H1 (cell line): Measurements from ENCODE around the gene ANO6. TPM values are rescaled to one million over a fixed set of nuclear protein-coding genes. Genes with fewer than 3 reads are reported as not detected.

ENCODE experiments used
- CTCF ChIA-PET: fragments of 300-600 bp; sonication (Branson Sonifier 250); formaldehyde crosslinking; loops from one replicate; lab custom pipeline; 2021; ENCODE audit not compliant: partially characterized antibody; lab: Charles Lee
- POLR2A ChIA-PET: fragments of 300-600 bp; sonication (Branson Sonifier 250); formaldehyde crosslinking; loops from one replicate; lab custom pipeline; 2021; ENCODE audit warnings: inconsistent platforms; ENCODE audit not compliant: partially characterized antibody; lab: Charles Lee
- DNase-seq, 2 experiments: peaks; one replicate each; pipeline versions ENCODE4 v3.0.0 to v3.0.0-alpha.2; 2010 to 2022; ENCODE audit warnings: low spot score in 2 of 2, low read depth in 1 of 2, mixed read lengths in 1 of 2
- FAIRE-seq: peaks from 2 replicates; lab custom pipeline; 2011; peaks lifted over from hg19 to GRCh38; lab: Jason Lieb, UNC
- H2AFZ ChIP-seq: 2 replicates; pipeline ENCODE4 v1.8.1; 2012; ENCODE audit warnings: low read length, inconsistent platforms
- H2AK5ac ChIP-seq: 2 replicates; pipeline ENCODE4 v1.6.1; 2013; ENCODE audit warnings: low read depth, low read length
- H2BK120ac ChIP-seq: replicated peaks from 2 replicates; pipeline ENCODE3; 2013; ENCODE audit warnings: low read depth, low read length, inconsistent platforms
- H2BK12ac ChIP-seq: 2 replicates; pipeline ENCODE4 v1.6.1; 2013; ENCODE audit warnings: low read depth, low read length
- H2BK15ac ChIP-seq: 2 replicates; pipeline ENCODE4 v1.6.1; 2013; ENCODE audit warnings: low read length
- H2BK20ac ChIP-seq: 2 replicates; pipeline ENCODE4 v1.6.1; 2013; ENCODE audit warnings: low read length
- H2BK5ac ChIP-seq: 2 replicates; pipeline ENCODE4 v1.6.1; 2013; ENCODE audit warnings: low read depth, low read length
- H3K14ac ChIP-seq: 2 replicates; pipeline ENCODE4 v1.6.1; 2013; ENCODE audit warnings: inconsistent platforms; ENCODE audit not compliant: insufficient read length
- H3K18ac ChIP-seq: 2 replicates; pipeline ENCODE4 v1.6.1; 2013; ENCODE audit warnings: low read length; ENCODE audit errors: extremely low read depth
- H3K23ac ChIP-seq: 2 replicates; pipeline ENCODE4 v1.6.1; 2013; ENCODE audit warnings: inconsistent platforms; ENCODE audit not compliant: insufficient read length
- H3K23me2 ChIP-seq: 2 replicates; pipeline ENCODE4 v1.6.1; 2013; ENCODE audit warnings: low read depth, low read length
- H3K27ac ChIP-seq: 2 replicates; pipeline ENCODE4 v1.6.1; 2011; ENCODE audit warnings: low read depth, low read length, inconsistent platforms
- H3K27me3 ChIP-seq, 4 experiments: replicated peaks in 1 of 4; 1 replicate in 1 of 4; 2 replicates in 3 of 4; pipeline versions ENCODE4 v1.6.1 to v1.8.1; 2011 to 2013; ENCODE audit warnings: low read length in 3 of 4, mild to moderate bottlenecking in 3 of 4, inconsistent platforms in 2 of 4, mixed read lengths in 2 of 4, moderate library complexity in 1 of 4; ENCODE audit not compliant: control insufficient read depth in 3 of 4, insufficient read depth in 3 of 4; ENCODE audit errors: extremely low read depth in 1 of 4
- H3K36me3 ChIP-seq, 4 experiments: 2 replicates each; pipeline versions ENCODE4 v1.6.1 to v1.8.1; 2011 to 2013; ENCODE audit warnings: mild to moderate bottlenecking in 4 of 4, low read length in 3 of 4, moderate library complexity in 2 of 4, control low read depth in 1 of 4, inconsistent platforms in 1 of 4; ENCODE audit not compliant: insufficient read depth in 4 of 4, control insufficient read depth in 2 of 4
- H3K4ac ChIP-seq: replicated peaks from 2 replicates; pipeline ENCODE3; 2013; ENCODE audit warnings: low read length, low read depth, mixed read lengths, inconsistent platforms; ENCODE audit not compliant: insufficient read length
- H3K4me1 ChIP-seq, 4 experiments: replicated peaks in 1 of 4; 1 replicate in 1 of 4; 2 replicates in 3 of 4; pipeline versions ENCODE4 v1.6.1 to v1.8.1; 2011 to 2013; ENCODE audit warnings: low read length in 3 of 4, inconsistent platforms in 2 of 4, mixed read lengths in 1 of 4; ENCODE audit not compliant: insufficient read depth in 4 of 4, control insufficient read depth in 3 of 4
- H3K4me2 ChIP-seq, 2 experiments: 2 replicates each; pipeline versions ENCODE4 v1.6.1 to v1.8.1; 2011 to 2013; ENCODE audit warnings: low read depth in 2 of 2, low read length in 2 of 2, control low read depth in 1 of 2, inconsistent platforms in 1 of 2, mild to moderate bottlenecking in 1 of 2; ENCODE audit not compliant: insufficient read depth in 1 of 2
- H3K4me3 ChIP-seq, 4 experiments: fragments of 200-600, 300-600 bp in 1 of 4; sonication (generic), shearing (Covaris generic), sonication (Bioruptor Twin) in 1 of 4; 2 replicates each; pipeline versions ENCODE4 v1.5.1 to v1.8.1; 2011 to 2016; ENCODE audit warnings: low read length in 4 of 4, low read depth in 3 of 4, control low read depth in 2 of 4, inconsistent platforms in 2 of 4, mild to moderate bottlenecking in 2 of 4, mixed read lengths in 1 of 4, moderate library complexity in 1 of 4; ENCODE audit not compliant: insufficient read depth in 2 of 4; ENCODE audit errors: extremely low read depth in 1 of 4
- H3K56ac ChIP-seq: replicated peaks from 2 replicates; pipeline ENCODE3; 2013; ENCODE audit warnings: low read depth, mild to moderate bottlenecking, mixed read lengths, low read length, inconsistent platforms; ENCODE audit not compliant: insufficient read length
- H3K79me1 ChIP-seq: 2 replicates; pipeline ENCODE4 v1.6.1; 2013; ENCODE audit warnings: low read depth, low read length, control low read depth
- H3K79me2 ChIP-seq, 2 experiments: 2 replicates each; pipeline versions ENCODE4 v1.6.1 to v1.8.1; 2012 to 2013; ENCODE audit warnings: low read length in 2 of 2, mild to moderate bottlenecking in 2 of 2, inconsistent platforms in 1 of 2; ENCODE audit not compliant: insufficient read depth in 2 of 2, control insufficient read depth in 1 of 2
- H3K9ac ChIP-seq, 4 experiments: replicated peaks in 1 of 4; 1 replicate in 1 of 4; 2 replicates in 3 of 4; pipeline versions ENCODE4 v1.6.1 to v1.8.1; 2011 to 2013; ENCODE audit warnings: low read depth in 3 of 4, low read length in 3 of 4, control low read depth in 2 of 4, mild to moderate bottlenecking in 2 of 4, moderate library complexity in 2 of 4, inconsistent platforms in 1 of 4; ENCODE audit errors: extremely low read depth in 1 of 4
- H3K9me3 ChIP-seq, 2 experiments: 2 replicates each; pipeline versions ENCODE4 v1.6.1 to v1.8.1; 2012 to 2013; ENCODE audit warnings: mild to moderate bottlenecking in 2 of 2, moderate library complexity in 2 of 2, control low read depth in 1 of 2, inconsistent platforms in 1 of 2, low read depth in 1 of 2, low read length in 1 of 2, mixed read lengths in 1 of 2; ENCODE audit not compliant: insufficient read depth in 2 of 2
- H4K20me1 ChIP-seq, 2 experiments: replicated peaks in 1 of 2; 2 replicates each; pipeline versions ENCODE3 to v1.8.1; 2011 to 2013; ENCODE audit warnings: inconsistent platforms in 2 of 2, low read length in 2 of 2, mild to moderate bottlenecking in 1 of 2; ENCODE audit not compliant: insufficient read depth in 2 of 2, control insufficient read depth in 1 of 2
- H4K5ac ChIP-seq: 2 replicates; pipeline ENCODE4 v1.6.1; 2013; ENCODE audit warnings: low read length, low read depth, mixed read lengths, inconsistent platforms; ENCODE audit not compliant: insufficient read length
- H4K8ac ChIP-seq: 2 replicates; pipeline ENCODE4 v1.8.0; 2013; ENCODE audit warnings: mild to moderate bottlenecking, moderate library complexity, low read length, inconsistent platforms; ENCODE audit not compliant: insufficient read depth; ENCODE audit errors: extremely low read depth
- H4K91ac ChIP-seq: replicated peaks from 2 replicates; pipeline ENCODE3; 2013; ENCODE audit warnings: low read length, mixed read lengths, inconsistent platforms; ENCODE audit not compliant: insufficient read length
- ASH2L ChIP-seq: fragments of 200-600, 300-600 bp; sonication (generic); IDR thresholded peaks from one replicate; pipeline ENCODE4 v1.7.1; 2017; ENCODE audit warnings: low read length
- BACH1 ChIP-seq: IDR thresholded peaks from 2 replicates; pipeline ENCODE4 v1.6.1; 2012; ENCODE audit warnings: low read length, improper control_type of control experiment
- BCL11A ChIP-seq, 2 experiments: IDR thresholded peaks; one replicate each; pipeline ENCODE4 v1.6.1; 2011; ENCODE audit warnings: low read depth in 2 of 2, low read length in 2 of 2, mild to moderate bottlenecking in 2 of 2
- EGR1 ChIP-seq: IDR thresholded peaks from 2 replicates; pipeline ENCODE4 v1.6.1; 2011; ENCODE audit warnings: low read depth, low read length, borderline replicate concordance
- HDAC2 ChIP-seq, 2 experiments: fragments of 300-600 bp in 1 of 2; sonication (generic) in 1 of 2; IDR thresholded peaks; 2 replicates each; pipeline ENCODE4 v1.6.1; 2011 to 2012; ENCODE audit warnings: low read depth in 2 of 2, low read length in 2 of 2, mild to moderate bottlenecking in 2 of 2, moderate library complexity in 2 of 2, borderline replicate concordance in 1 of 2, inconsistent platforms in 1 of 2
- JUND ChIP-seq: IDR thresholded peaks from 2 replicates; pipeline ENCODE4 v1.6.1; 2011; ENCODE audit warnings: mild to moderate bottlenecking, improper control_type of control experiment, low read length
- MAFK ChIP-seq: IDR thresholded peaks from 2 replicates; pipeline ENCODE4 v1.6.1; 2012; ENCODE audit warnings: low read depth, mild to moderate bottlenecking, improper control_type of control experiment, low read length
- NANOG ChIP-seq: IDR thresholded peaks from 2 replicates; pipeline ENCODE4 v1.6.1; 2011; ENCODE audit warnings: low read length, low read depth, mild to moderate bottlenecking, inconsistent platforms; ENCODE audit not compliant: insufficient read depth, poor library complexity, severe bottlenecking
- RXRA ChIP-seq: IDR thresholded peaks from 2 replicates; pipeline ENCODE4 v1.6.1; 2011; ENCODE audit warnings: low read depth, mild to moderate bottlenecking, low read length, moderate library complexity; ENCODE audit not compliant: insufficient read depth
- SIN3A ChIP-seq, 2 experiments: IDR thresholded peaks in 1 of 2; conservative IDR thresholded peaks in 1 of 2; 2 replicates each; pipeline ENCODE4 v1.6.1; 2011 to 2012; ENCODE audit warnings: low read length in 2 of 2, improper control_type of control experiment in 1 of 2, low read depth in 1 of 2, mild to moderate bottlenecking in 1 of 2
- SIRT6 ChIP-seq: IDR thresholded peaks from one replicate; pipeline ENCODE4 v1.7.1; 2012; ENCODE audit warnings: low read length, inconsistent platforms
- SIX5 ChIP-seq: IDR thresholded peaks from 2 replicates; pipeline ENCODE4 v1.6.1; 2011; ENCODE audit warnings: mild to moderate bottlenecking, low read depth, low read length
- WGBS, 2 experiments: shearing (Covaris generic) in 1 of 2; methylation state at CpG; one replicate each; pipeline versions ENCODE4 v1.1.6 to v1.1.7; 2013 to 2015; ENCODE audit warnings: low lambda C conversion rate in 2 of 2, mixed read lengths in 2 of 2, inconsistent platforms in 1 of 2, low coverage in 1 of 2, missing lambda C conversion rate in 1 of 2; ENCODE audit not compliant: insufficient replicate concordance in 2 of 2, insufficient coverage in 1 of 2, insufficient read length in 1 of 2; ENCODE audit errors: extremely low coverage in 1 of 2, missing lambda C conversion rate in 1 of 2; 5-methylcytosine and 5-hydroxymethylcytosine counted together
- polyA plus RNA-seq, 7 experiments: library from polyadenylated mRNA; depleted of rRNA in 3 of 7; stranded (reverse) in 5 of 7; unstranded in 2 of 7; fragments of >200 nt in 5 of 7; fragments of 200-250 nt in 2 of 7; gene quantifications; 1 replicate in 5 of 7; 2 replicates in 1 of 7; 4 replicates in 1 of 7; pipeline versions ENCODE4 v1.2.1 to v1.2.3, GENCODE V29; 2011 to 2013; ENCODE audit warnings: missing spikeins in 2 of 7, mixed read lengths in 2 of 7
- total RNA-seq: library from RNA; stranded (reverse); fragmentation: NEBNext Ultra II Directional; extraction: Animal tissue kit (Norgen Biotek cat#: 25700); gene quantifications from 2 replicates; pipeline ENCODE4 v1.2.1, GENCODE V29; 2021
- TF ChIP-seq, protein P1 (sequence below): IDR thresholded peaks from 2 replicates; pipeline ENCODE4 v1.6.1; 2012; ENCODE audit warnings: inconsistent platforms

ANO6 gene
- total and polyA plus RNA-seq, 2 of the 8 experiments (the other 6 are each of a cell fraction or from before 2014, with no cell fraction given): 15.1 to 39.7 TPM

DNA sequence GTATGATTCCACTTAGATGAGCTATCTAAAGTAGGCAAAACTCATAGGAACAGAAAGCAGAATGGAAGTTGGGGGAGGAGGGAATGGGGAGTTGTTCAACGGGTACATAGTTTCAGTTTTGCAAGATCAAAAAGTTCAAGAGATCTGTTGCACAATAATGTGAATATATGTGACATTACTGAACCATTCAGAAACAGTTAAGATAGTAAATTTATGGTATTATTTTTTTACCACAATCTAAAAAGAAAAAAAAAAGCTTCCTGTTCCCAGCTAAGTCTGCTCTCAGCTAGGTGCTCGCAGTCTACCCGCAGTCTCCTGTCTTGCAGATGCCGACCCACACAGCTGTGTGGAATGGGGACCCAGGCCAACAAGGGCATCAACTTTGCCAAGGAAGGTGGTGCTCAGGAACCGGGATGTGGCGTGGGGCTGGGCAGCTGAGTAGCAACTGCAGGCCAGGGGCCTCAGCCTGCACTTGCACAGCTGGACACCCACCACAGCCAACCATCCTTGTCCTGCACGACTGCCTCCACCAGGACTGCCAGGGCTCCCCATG is 15.3 kb upstream of the ANO6 start:
- POLR2A ChIA-PET: interaction anchor here (1.2 to 1.6 kb wide), 2 partner anchors 8 to 17 kb away, joined by 4 read pairs; no protein-coding TSS in a partner anchor
- Histone ChIP-seq H2BK15ac (no peak overlapping the region), H2AK5ac (no peak overlapping the region), H3K4me1 (no peaks in the 10 kb centered on the region), H3K27me3 (no peaks in the 10 kb centered on the region), H2BK5ac (no peak overlapping the region), H3K18ac (no peak overlapping the region), H4K5ac (no peak overlapping the region), H3K23me2 (no peaks in the 10 kb centered on the region), H3K4me2 (no peak overlapping the region), H2BK120ac (no peak overlapping the region), H3K56ac (no peak overlapping the region), H3K23ac (no peak overlapping the region), H2AFZ (no peak overlapping the region), H3K4me3 (no peak overlapping the region), H3K27ac (no peak overlapping the region), H4K20me1 (no peaks in the 10 kb centered on the region), H3K79me2 (no peaks in the 10 kb centered on the region), H3K9ac (no peak overlapping the region), H3K36me3 (no peaks in the 10 kb centered on the region), H2BK20ac (no peak overlapping the region), H3K9me3 (no peaks in the 10 kb centered on the region), H3K79me1 (no peaks in the 10 kb centered on the region), H3K14ac (no peak overlapping the region), H4K91ac (no peak overlapping the region), H2BK12ac (no peak overlapping the region), H4K8ac (no peak overlapping the region), H3K4ac (no peak overlapping the region)
- WGBS, 2 experiments: 96% methylated on average over 7 of the region's 7 CpGs; no CpG with 5 or more reads in 1 of the 2 experiments
- DNase-seq: no peak
- CTCF ChIA-PET: interaction anchor here (0.7 to 1.2 kb wide), 3 partner anchors 16 to 462 kb away, joined by 3 to 6 read pairs (median 3); no protein-coding TSS in a partner anchor
- FAIRE-seq: no peak
- TF ChIP-seq JUND: no peak
- TF ChIP-seq BACH1: no peak
- TF ChIP-seq NANOG: no peak
- no peak for TF ChIP-seq RXRA
- TF ChIP-seq ASH2L: no peak
- no peak for TF ChIP-seq BCL11A (IDR thresholded peaks at IDR 0.05; ENCODE audit: low read depth in 2 of 2, low read length in 2 of 2)
- no peak for TF ChIP-seq SIX5
- no peak for TF ChIP-seq SIN3A (conservative IDR thresholded peaks at IDR 0.05 in 1 of 2, IDR thresholded peaks at IDR 0.05 in 1 of 2; ENCODE audit: low read depth in 1 of 2, low read length in 2 of 2)
- TF ChIP-seq SIRT6: no peak
- TF ChIP-seq, protein P1, sequence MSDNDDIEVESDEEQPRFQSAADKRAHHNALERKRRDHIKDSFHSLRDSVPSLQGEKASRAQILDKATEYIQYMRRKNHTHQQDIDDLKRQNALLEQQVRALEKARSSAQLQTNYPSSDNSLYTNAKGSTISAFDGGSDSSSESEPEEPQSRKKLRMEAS: no peak
- no peak for TF ChIP-seq HDAC2 (IDR thresholded peaks at IDR 0.05; ENCODE audit: borderline replicate concordance in 1 of 2, low read depth in 2 of 2, low read length in 2 of 2)
- no peak for TF ChIP-seq MAFK
- no peak for TF ChIP-seq EGR1
